Jurkat, Clone E6-1 (cell line): Measurements from ENCODE around the gene ZNF687.
"Not testable (repeated sequence)": the region's sequence is repeated elsewhere in the genome, so short reads cannot be mapped to it uniquely, and the experiment has no call there.

ENCODE experiments used
- DNase-seq: peaks from one replicate; pipeline ENCODE4 v3.0.0-alpha.2; 2011; ENCODE audit warnings: low read depth, low spot score
- H3K4me3 ChIP-seq: 2 replicates; pipeline ENCODE4 v1.5.1; 2011; ENCODE audit warnings: mild to moderate bottlenecking, low read length, control low read depth, moderate library complexity

The ZNF687 gene

GRCh38 chr1:151273924-151274466, 8.1 kb upstream of the ZNF687 start:
- H3K4me3 ChIP-seq: no peak overlapping the region
- DNase-seq: no peak

DNA sequence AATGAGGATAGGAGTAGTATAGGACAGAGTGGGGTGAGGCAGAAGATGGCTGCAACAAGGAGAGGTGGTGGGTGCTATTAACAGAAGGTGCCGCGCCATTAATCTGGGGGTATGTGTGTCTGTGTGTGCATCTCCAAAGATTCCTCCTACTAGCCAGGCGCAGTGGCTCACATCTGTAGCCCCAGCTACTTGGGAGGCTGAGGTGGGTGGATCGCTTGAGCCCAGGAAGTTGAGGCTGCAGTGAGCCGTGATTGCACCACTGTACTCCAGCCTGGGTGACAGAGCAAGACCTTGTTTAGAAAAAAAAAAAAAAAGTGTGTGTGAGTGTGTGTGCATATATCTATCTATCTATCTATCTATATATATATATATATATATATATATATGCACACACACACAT, 6.8 kb upstream of the ZNF687 start:
- DNase-seq, H3K4me3 ChIP-seq: not testable (repeated sequence)

- DNase-seq: no peak
- no peak overlapping the region for H3K4me3 ChIP-seq
These were observed 4.8 kb upstream of the ZNF687 start for GRCh38 chr1:151277249-151277648.

- peak; percentile 96 for DNase-seq
- peak overlapping the region; percentile 66 for H3K4me3 ChIP-seq
These were observed 702 bp upstream of the ZNF687 start for GRCh38 chr1:151281225-151281968.

DNA sequence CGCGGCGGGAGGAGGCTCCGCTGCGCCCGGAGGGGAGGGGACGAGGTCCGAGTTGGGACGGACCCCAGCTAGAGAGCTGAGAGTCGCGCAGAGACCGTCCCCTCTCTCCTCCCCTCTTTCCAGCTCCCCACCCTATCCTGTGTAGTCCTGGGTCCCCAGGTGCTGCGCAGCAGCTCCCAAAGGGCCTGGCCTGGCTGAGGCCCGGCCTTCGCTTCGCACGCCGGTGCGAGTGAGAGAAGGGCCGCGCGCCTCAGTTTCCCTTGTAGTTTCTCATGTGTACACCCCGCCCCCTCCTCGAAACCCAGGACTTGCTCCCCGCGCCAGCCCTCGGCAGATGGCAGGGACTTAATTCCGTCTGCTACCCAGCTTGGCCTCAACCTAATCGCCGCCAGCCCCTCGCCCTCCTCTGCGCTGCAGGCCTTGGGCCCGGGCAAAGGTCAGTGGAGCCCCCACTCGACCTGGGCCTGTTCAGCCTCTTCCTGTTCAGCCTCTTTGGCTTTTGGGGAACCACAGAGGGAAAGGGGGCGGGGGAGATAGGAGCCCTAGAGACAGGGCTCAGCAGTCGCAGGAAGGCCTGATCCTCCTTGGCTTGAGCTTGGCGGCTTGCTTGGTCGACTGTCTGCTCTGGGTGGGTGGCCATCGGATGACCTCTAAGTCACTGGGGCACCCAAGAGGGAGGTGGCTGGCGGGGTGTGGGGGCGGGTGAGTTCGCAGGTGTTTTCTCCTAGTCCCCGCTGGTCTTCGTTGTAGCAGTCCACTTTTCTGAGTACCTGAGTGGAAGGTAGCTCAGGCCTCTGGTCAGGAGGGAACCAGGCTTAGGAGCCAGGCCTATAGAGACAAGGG, 1.0 kb downstream of the ZNF687 start:
- H3K4me3 ChIP-seq: peak overlapping the region; percentile 66
- DNase-seq: no peak

DNA sequence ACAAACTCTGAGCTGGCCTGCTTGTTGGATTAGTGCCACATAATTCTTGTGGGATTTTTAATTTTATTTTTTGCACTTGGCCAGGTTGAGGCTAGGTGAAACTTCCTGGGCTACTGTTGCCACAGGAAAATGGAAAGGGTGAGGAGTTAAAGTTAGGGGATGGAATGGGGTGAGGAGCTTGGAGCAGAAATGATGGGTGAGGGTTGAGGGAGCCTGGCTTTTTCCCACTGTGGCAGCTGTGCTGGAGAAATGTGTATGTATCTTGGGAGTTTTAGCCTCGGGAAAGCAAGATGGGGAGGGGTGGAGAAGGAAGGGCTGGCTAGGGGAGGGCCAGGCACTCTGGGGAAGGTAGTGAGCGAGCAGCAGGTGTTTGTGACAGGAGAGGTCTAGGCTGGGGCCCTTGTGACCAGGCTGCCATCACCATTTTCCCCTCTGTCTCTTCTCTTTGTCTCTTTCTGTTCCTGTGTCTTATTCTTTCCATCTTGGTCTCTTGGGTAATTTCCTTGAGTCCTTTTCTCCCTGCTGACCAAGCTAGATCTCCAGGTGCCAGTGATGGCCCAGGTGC, 2.0 kb downstream of the ZNF687 start:
- no peak overlapping the region for H3K4me3 ChIP-seq
- no peak for DNase-seq

DNA sequence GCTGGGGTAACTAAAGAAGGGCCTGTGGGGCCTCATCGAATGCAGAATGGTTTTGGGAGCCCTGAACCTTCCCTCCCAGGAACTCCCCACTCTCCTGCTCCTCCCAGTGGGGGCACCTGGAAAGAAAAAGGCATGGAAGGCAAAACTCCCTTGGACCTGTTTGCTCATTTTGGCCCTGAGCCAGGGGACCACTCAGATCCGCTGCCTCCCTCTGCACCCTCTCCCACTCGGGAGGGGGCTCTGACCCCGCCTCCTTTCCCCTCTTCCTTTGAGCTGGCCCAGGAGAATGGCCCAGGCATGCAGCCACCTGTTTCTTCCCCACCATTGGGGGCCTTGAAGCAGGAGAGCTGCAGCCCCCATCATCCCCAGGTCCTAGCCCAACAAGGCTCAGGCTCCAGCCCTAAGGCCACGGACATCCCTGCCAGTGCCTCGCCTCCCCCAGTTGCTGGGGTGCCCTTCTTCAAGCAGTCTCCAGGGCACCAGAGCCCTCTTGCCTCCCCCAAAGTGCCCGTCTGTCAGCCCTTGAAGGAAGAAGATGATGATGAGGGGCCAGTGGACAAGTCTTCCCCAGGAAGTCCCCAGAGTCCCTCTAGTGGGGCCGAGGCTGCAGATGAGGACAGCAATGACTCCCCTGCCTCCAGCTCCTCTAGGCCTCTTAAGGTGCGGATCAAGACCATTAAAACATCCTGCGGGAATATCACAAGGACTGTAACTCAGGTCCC, 4.7 kb downstream of the ZNF687 start:
- no peak for DNase-seq
- H3K4me3 ChIP-seq: no peak overlapping the region

DNA sequence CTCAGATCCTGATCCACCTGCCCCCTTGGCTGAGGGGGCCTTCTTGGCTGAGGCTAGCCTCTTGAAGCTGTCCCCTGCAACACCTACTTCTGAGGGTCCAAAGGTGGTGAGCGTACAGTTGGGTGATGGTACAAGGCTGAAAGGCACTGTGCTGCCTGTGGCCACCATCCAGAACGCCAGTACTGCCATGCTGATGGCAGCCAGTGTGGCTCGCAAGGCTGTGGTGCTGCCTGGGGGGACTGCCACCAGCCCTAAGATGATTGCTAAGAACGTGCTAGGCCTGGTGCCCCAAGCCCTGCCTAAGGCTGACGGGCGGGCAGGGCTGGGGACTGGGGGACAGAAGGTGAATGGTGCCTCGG, 5.2 kb downstream of the ZNF687 start:
- no peak for DNase-seq
- no peak overlapping the region for H3K4me3 ChIP-seq

- no peak overlapping the region for H3K4me3 ChIP-seq
- DNase-seq: no peak
These were observed 5.8 kb downstream of the ZNF687 start for GRCh38 chr1:151287767-151288500.

- DNase-seq: no peak
- H3K4me3 ChIP-seq: no peak overlapping the region
These were observed 6.4 kb downstream of the ZNF687 start for GRCh38 chr1:151288502-151288901.

- no peak for DNase-seq
These were observed 7.2 kb downstream of the ZNF687 start for GRCh38 chr1:151289080-151289935.

DNA sequence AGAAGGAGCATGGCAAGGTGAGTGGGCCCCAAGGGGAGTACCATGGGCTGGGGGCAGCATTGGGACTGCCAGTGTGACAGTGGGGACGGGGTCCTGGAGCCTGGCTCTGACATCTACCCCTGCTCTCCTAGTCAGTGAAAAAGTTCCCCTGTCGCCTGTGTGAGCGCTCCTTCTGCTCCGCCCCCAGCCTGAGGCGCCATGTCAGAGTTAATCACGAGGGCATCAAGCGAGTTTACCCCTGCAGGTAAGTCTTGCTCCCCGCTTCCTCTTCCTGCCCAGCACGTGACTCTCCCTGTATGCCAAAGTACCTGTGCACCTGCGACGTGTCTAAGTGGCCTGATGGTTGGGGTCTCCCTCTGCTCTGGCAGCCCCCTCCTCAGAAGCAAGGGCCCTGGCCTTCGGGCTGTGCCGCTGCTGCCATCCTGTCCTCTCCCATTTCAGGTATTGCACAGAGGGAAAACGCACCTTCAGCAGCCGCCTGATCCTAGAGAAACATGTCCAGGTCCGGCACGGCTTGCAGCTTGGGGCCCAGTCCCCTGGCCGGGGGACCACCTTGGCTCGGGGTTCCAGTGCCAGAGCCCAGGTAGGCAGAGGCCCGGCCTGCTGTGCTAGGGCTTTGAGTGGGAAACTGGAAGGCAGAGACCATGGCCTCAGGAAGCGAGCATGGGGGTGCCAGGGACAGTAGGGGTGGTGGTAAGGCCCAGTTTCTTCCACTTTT, 8.1 kb downstream of the ZNF687 start:
- no peak overlapping the region for H3K4me3 ChIP-seq
- DNase-seq: no peak

More at GRCh38 chr1:151289080-151289935, 7.2 kb downstream of the ZNF687 start:
- no peak overlapping the region for H3K4me3 ChIP-seq

DNA sequence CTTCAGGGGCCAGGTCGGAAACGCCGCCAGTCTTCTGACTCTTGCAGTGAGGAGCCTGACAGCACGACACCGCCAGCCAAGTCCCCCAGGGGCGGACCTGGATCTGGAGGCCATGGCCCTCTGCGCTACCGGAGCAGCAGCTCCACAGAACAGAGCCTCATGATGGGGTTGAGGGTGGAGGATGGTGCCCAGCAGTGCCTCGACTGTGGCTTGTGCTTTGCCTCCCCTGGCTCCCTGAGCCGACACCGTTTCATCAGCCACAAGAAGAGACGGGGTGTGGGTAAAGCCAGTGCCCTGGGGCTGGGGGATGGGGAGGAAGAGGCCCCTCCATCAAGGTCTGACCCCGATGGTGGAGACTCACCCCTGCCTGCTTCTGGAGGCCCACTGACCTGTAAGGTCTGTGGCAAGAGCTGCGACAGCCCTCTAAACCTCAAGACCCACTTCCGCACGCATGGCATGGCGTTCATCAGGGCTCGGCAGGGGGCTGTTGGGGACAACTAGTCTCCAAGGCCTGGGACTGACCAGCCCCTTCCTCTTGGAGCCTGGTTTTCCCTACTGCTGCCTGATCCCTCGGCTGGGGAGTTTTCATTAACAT, 8.7 kb downstream of the ZNF687 start:
- H3K4me3 ChIP-seq: no peak overlapping the region
- no peak for DNase-seq

GRCh38 chr1:151292207-151293030, 10.3 kb downstream of the ZNF687 start:
- H3K4me3 ChIP-seq: no peak overlapping the region
- peak; percentile 24 for DNase-seq

GRCh38 chr1:151293093-151293492, 11.0 kb downstream of the ZNF687 start:
- H3K4me3 ChIP-seq: no peak overlapping the region
- no peak for DNase-seq
